ENCODE measurements around the gene HNF1B. TPM values are rescaled to one million over a fixed set of nuclear protein-coding genes. Genes with fewer than 3 reads are reported as not detected.

Gene HNF1B
- total RNA-seq, 1 experiment from 2014 or later = not detected

GRCh38 chr17:37770631-37771518 lies 26.0 kb upstream of the HNF1B start:
- no peaks in the 10 kb centered on the region for H3K36me3 ChIP-seq (ENCODE audit: low read depth)
- peak; percentile 37 to 56 for DNase-seq
- no peaks in the 10 kb centered on the region for H4K20me1 ChIP-seq (ENCODE audit: insufficient read depth)
- H3K4me1 ChIP-seq (replicated peaks; ENCODE audit: insufficient read depth) = no peaks in the 10 kb centered on the region
- intact Hi-C loops (cut with micrococcal nuclease; ENCODE audit: unreplicated experiment) = loop anchor here (1.0 to 2.0 kb wide), 3 partner anchors 68 to 128 kb away; partner anchors contain the start of gene DDX52
- H3K9me3 ChIP-seq (ENCODE audit: insufficient read depth, low read depth) = no peaks in the 10 kb centered on the region
- no peaks in the 10 kb centered on the region for H3K79me2 ChIP-seq (ENCODE audit: low read depth)
- H3K4me3 ChIP-seq = no peak overlapping the region
- no TSS peak for BruUV-seq (replicated peaks)
- TF ChIP-seq EZH2 (IDR thresholded peaks at IDR 0.05; ENCODE audit: low read depth) = no peak
- TF ChIP-seq, protein P1, sequence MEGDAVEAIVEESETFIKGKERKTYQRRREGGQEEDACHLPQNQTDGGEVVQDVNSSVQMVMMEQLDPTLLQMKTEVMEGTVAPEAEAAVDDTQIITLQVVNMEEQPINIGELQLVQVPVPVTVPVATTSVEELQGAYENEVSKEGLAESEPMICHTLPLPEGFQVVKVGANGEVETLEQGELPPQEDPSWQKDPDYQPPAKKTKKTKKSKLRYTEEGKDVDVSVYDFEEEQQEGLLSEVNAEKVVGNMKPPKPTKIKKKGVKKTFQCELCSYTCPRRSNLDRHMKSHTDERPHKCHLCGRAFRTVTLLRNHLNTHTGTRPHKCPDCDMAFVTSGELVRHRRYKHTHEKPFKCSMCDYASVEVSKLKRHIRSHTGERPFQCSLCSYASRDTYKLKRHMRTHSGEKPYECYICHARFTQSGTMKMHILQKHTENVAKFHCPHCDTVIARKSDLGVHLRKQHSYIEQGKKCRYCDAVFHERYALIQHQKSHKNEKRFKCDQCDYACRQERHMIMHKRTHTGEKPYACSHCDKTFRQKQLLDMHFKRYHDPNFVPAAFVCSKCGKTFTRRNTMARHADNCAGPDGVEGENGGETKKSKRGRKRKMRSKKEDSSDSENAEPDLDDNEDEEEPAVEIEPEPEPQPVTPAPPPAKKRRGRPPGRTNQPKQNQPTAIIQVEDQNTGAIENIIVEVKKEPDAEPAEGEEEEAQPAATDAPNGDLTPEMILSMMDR (conservative IDR thresholded peaks at IDR 0.05) = peak; percentile 88
- ChIA-PET CTCF (interaction anchor here (0.7 to 2.2 kb wide), 7 partner anchors 44 to 201 kb away, joined by 3 to 14 read pairs (median 5); no protein-coding TSS in a partner anchor), POLR2A (ENCODE audit: unreplicated experiment) (interaction anchor here (0.6 kb wide), 1 partner anchor 21 kb away, joined by 11 read pairs; no protein-coding TSS in a partner anchor)
- no peak overlapping the region for H2AFZ ChIP-seq
- no peaks in the 10 kb centered on the region for H3F3A ChIP-seq (ENCODE audit: insufficient read depth, low read depth)
- no peak overlapping the region for H3K27ac ChIP-seq
- no peaks in the 10 kb centered on the region for H3K27me3 ChIP-seq (ENCODE audit: insufficient read depth, low read depth)
- no peaks in the 10 kb centered on the region; the same call in 1 of the 2 replicates for H3K9me2 ChIP-seq (ENCODE audit: insufficient read depth)
- no peak overlapping the region for H3K4me2 ChIP-seq

DNA sequence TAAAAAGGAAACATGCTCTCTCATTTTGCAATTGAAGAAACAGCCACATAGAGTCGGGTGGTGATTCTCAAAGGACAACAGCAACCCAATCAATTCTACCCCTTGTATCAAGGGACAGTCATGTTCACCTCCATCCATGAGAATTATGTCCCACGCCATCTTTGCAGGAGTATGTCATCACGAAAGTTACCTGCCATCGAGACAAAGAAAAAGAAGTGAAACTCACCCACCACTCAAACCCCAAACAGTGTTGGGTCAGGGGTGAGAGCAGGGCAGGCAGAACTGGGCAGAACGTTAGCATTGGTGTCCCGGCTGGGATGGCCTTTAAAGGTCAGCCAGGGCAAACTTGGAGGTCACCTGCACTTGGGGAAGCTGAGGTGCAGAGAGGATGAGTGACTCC lies 24.2 kb upstream of the HNF1B start:
- H3K4me3 ChIP-seq = no peak overlapping the region
- no peaks in the 10 kb centered on the region for H3K4me1 ChIP-seq (replicated peaks; ENCODE audit: insufficient read depth)
- H3K36me3 ChIP-seq (ENCODE audit: low read depth) = no peaks in the 10 kb centered on the region
- POLR2A ChIA-PET (ENCODE audit: unreplicated experiment) = no interaction called here
- intact Hi-C loops (cut with micrococcal nuclease; ENCODE audit: unreplicated experiment) = no loop called here
- DNase-seq = no peak
- H3K27me3 ChIP-seq (ENCODE audit: insufficient read depth, low read depth) = no peaks in the 10 kb centered on the region
- no TSS peak for BruUV-seq (replicated peaks)
- CTCF ChIA-PET = no interaction called here
- TF ChIP-seq EZH2 (IDR thresholded peaks at IDR 0.05; ENCODE audit: low read depth) = no peak
- TF ChIP-seq, protein P1 (conservative IDR thresholded peaks at IDR 0.05) = no peak
- H3F3A ChIP-seq (ENCODE audit: insufficient read depth, low read depth) = no peaks in the 10 kb centered on the region
- no peaks in the 10 kb centered on the region for H3K79me2 ChIP-seq (ENCODE audit: low read depth)
- H3K9me2 ChIP-seq (ENCODE audit: insufficient read depth) = no peaks in the 10 kb centered on the region; the same call in 1 of the 2 replicates
- no peak overlapping the region for H3K27ac ChIP-seq
- H4K20me1 ChIP-seq (ENCODE audit: insufficient read depth) = no peaks in the 10 kb centered on the region
- H3K9me3 ChIP-seq (ENCODE audit: insufficient read depth, low read depth) = no peaks in the 10 kb centered on the region
- H2AFZ ChIP-seq = no peak overlapping the region
- H3K4me2 ChIP-seq = no peak overlapping the region

DNA sequence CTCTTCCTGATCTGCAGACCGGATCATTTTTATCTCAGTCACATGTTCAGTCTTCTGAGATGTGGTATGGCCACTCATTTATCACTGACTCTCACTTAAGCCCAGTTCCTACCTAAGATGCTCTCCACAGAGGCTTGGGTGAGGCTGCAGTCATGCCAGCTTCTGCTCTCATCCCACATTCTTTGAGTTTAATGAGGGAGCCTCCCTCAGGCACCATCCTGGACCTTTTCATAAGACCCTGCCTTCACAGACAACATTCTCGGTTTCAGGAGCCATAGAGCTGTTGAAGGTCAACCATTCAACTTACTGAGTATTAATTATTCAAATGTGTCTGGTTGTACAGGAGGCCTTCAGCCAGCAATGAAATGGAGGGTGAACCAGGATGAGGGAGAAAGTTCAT lies 23.6 kb upstream of the HNF1B start:
- intact Hi-C loops (cut with micrococcal nuclease; ENCODE audit: unreplicated experiment) = no loop called here
- BruUV-seq (replicated peaks) = no TSS peak
- Histone ChIP-seq H3K4me1 (replicated peaks; ENCODE audit: insufficient read depth) (no peaks in the 10 kb centered on the region), H3K27ac (no peak overlapping the region), H3K27me3 (ENCODE audit: insufficient read depth, low read depth) (no peaks in the 10 kb centered on the region), H3F3A (ENCODE audit: insufficient read depth, low read depth) (no peaks in the 10 kb centered on the region), H4K20me1 (ENCODE audit: insufficient read depth) (no peaks in the 10 kb centered on the region), H3K79me2 (ENCODE audit: low read depth) (no peaks in the 10 kb centered on the region), H3K9me2 (ENCODE audit: insufficient read depth) (no peaks in the 10 kb centered on the region; the same call in 1 of the 2 replicates), H2AFZ (no peak overlapping the region), H3K36me3 (ENCODE audit: low read depth) (no peaks in the 10 kb centered on the region), H3K4me2 (no peak overlapping the region), H3K4me3 (no peak overlapping the region), H3K9me3 (ENCODE audit: insufficient read depth, low read depth) (no peaks in the 10 kb centered on the region)
- TF ChIP-seq EZH2 (IDR thresholded peaks at IDR 0.05; ENCODE audit: low read depth) = no peak
- TF ChIP-seq, protein P1 (conservative IDR thresholded peaks at IDR 0.05) = no peak
- CTCF ChIA-PET = no interaction called here
- DNase-seq = no peak
- POLR2A ChIA-PET (ENCODE audit: unreplicated experiment) = no interaction called here
